Activated CD4-positive, alpha-beta memory T cell treated with anti-CD3 and anti-CD28 coated beads for 36 hours (primary cell): ENCODE results near the gene PAPPA2. TPM values are rescaled to one million over a fixed set of nuclear protein-coding genes. Genes with fewer than 3 reads are reported as not detected.
"Not testable (repeated sequence)": the region's sequence is repeated elsewhere in the genome, so short reads cannot be mapped to it uniquely, and the experiment has no call there.

ENCODE experiments used
- CTCF ChIA-PET: fragments of 350-600 bp; sonication (Branson Sonifier 250); formaldehyde crosslinking; loops from one replicate; lab custom pipeline; 2021; ENCODE audit warnings: antibody characterized with exemption, inconsistent platforms; lab: Charles Lee
- POLR2A ChIA-PET: fragments of 350-600 bp; sonication (Branson Sonifier 250); formaldehyde crosslinking; loops from one replicate; lab custom pipeline; 2021; ENCODE audit warnings: antibody characterized with exemption; lab: Charles Lee
- DNase-seq: peaks from one replicate; pipeline ENCODE4 v3.0.0-alpha.2; 2020
- H3K27ac Mint-ChIP-seq: one replicate; pipeline ENCODE4 v1.8.0; 2021; ENCODE audit warnings: mixed read lengths
- H3K27me3 Mint-ChIP-seq: one replicate; pipeline ENCODE4 v1.8.0; 2021; ENCODE audit warnings: mixed read lengths
- H3K36me3 Mint-ChIP-seq: one replicate; pipeline ENCODE4 v1.8.0; 2021; ENCODE audit warnings: mixed read lengths
- H3K4me1 Mint-ChIP-seq: one replicate; pipeline ENCODE4 v1.8.0; 2021; ENCODE audit warnings: low read depth, mixed read lengths
- H3K4me3 Mint-ChIP-seq: one replicate; pipeline ENCODE4 v1.8.0; 2021; ENCODE audit warnings: mild to moderate bottlenecking, mixed read lengths
- H3K9me3 Mint-ChIP-seq: one replicate; pipeline ENCODE4 v1.8.0; 2021; ENCODE audit warnings: mixed read lengths
- intact Hi-C: fragments of 100-400 bp; cut with micrococcal nuclease; formaldehyde crosslinking; loops from one replicate; pipeline ENCODE4 v1.15.1; 2023
- total RNA-seq, 2 experiments: library from RNA; stranded (reverse); gene quantifications; one replicate each; pipeline ENCODE4 v1.2.3, GENCODE V29; 2021

PAPPA2 gene, protein sequence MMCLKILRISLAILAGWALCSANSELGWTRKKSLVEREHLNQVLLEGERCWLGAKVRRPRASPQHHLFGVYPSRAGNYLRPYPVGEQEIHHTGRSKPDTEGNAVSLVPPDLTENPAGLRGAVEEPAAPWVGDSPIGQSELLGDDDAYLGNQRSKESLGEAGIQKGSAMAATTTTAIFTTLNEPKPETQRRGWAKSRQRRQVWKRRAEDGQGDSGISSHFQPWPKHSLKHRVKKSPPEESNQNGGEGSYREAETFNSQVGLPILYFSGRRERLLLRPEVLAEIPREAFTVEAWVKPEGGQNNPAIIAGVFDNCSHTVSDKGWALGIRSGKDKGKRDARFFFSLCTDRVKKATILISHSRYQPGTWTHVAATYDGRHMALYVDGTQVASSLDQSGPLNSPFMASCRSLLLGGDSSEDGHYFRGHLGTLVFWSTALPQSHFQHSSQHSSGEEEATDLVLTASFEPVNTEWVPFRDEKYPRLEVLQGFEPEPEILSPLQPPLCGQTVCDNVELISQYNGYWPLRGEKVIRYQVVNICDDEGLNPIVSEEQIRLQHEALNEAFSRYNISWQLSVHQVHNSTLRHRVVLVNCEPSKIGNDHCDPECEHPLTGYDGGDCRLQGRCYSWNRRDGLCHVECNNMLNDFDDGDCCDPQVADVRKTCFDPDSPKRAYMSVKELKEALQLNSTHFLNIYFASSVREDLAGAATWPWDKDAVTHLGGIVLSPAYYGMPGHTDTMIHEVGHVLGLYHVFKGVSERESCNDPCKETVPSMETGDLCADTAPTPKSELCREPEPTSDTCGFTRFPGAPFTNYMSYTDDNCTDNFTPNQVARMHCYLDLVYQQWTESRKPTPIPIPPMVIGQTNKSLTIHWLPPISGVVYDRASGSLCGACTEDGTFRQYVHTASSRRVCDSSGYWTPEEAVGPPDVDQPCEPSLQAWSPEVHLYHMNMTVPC (N-terminal part only)
- total RNA-seq: under 1 TPM; 0.44 to 0.64 TPM

DNA sequence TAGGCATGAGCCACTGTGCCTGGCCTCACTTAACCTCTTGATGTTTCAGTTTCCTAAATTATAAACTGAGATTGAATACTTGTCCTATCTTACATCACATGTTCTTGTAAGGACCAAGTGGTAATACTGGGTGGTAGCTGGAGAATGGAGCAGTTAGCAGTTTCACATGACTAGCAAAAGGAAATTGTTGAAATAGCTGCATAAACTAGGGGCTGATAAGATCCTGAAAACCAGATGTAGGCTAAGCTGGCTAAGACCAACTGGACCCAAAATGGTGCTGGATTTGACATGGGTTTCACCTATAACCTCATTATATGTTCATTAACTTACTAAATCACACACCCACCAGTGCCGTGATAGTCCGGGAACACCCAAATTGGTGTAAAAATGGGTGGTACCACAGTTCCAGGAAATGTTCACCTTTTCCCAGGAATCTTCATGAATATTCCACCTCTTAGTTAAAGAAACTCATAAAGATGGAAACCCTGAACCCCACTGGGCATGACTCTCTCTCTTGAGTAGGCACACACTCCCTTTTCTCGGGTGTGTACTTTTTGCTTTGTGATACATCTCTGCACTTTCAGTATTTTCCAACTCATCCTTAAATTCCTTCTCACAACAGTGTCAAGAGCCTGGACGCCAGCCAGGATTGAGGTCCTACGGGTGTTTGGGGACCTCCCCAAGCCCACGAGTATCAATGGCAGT is at the start of gene PAPPA2:
TSS of gene PAPPA2 (plus strand) at position 502 of the 705 bp plus-strand sequence. CDS start 93,148 bp downstream, outside the sequence.
- ChIA-PET POLR2A (no interaction called here), CTCF (no interaction called here)
- Mint-ChIP-seq H3K27me3 (no peaks in the 10 kb centered on the region), H3K4me1 (no peaks in the 10 kb centered on the region), H3K36me3 (no peaks in the 10 kb centered on the region), H3K4me3 (no peak within 1 kb of the TSS), H3K27ac (no peak within 1 kb of the TSS), H3K9me3 (no peaks in the 10 kb centered on the region)
- intact Hi-C loops: no loop called here
- DNase-seq: no peak

DNA sequence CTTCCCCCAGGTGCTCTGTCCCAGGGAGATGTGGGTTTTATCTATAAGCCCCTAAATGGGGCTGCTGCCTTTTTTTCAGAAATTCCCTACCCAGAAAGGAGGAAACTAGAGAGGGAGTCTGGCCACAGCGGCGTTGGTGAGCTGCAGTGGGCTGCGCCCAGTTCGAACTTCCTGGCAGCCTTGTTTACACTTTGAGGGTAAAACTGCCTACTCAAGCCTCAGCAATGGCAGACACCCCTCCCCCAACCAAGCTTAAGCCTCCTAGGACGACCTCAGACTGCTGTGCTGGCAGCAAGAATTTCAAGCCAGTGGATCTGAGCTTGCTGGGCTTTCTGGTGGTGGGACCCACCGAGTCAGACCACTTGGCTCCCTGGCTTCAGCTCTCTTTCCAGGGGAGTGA is 46.2 kb upstream of the PAPPA2 start:
- intact Hi-C loops: no loop called here
- Mint-ChIP-seq H3K4me1 (no peaks in the 10 kb centered on the region), H3K4me3 (no peak overlapping the region), H3K27ac (no peak overlapping the region), H3K27me3 (peaks cover 2% of the 10 kb centered on the region), H3K9me3 (no peaks in the 10 kb centered on the region), H3K36me3 (no peaks in the 10 kb centered on the region)
- no peak for DNase-seq
- ChIA-PET CTCF (no interaction called here), POLR2A (no interaction called here)

DNA sequence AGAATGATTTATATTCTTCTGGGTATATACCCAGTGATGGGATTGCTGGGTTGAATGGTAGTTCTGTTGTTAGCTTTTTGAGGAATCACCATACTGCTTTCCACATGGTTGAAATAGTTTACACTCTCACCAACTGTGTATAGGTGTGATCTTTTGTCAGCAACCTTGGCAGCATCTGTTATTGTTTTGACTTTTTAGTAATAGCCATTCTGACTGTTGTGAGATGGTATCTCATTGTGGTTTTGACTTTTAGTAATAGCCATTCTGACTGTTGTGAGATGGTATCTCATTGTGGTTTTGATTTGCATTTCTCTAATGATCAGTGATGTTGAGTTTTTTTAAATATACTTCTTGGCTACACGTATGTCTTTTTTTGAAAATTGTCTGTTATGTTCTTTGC is 43.4 kb upstream of the PAPPA2 start:
- H3K4me1 Mint-ChIP-seq, CTCF ChIA-PET, DNase-seq, H3K27me3 Mint-ChIP-seq, H3K27ac Mint-ChIP-seq, POLR2A ChIA-PET, intact Hi-C loops, H3K4me3 Mint-ChIP-seq, H3K36me3 Mint-ChIP-seq: not testable (repeated sequence)
- H3K9me3 Mint-ChIP-seq: peaks cover 14% of the 10 kb centered on the region

DNA sequence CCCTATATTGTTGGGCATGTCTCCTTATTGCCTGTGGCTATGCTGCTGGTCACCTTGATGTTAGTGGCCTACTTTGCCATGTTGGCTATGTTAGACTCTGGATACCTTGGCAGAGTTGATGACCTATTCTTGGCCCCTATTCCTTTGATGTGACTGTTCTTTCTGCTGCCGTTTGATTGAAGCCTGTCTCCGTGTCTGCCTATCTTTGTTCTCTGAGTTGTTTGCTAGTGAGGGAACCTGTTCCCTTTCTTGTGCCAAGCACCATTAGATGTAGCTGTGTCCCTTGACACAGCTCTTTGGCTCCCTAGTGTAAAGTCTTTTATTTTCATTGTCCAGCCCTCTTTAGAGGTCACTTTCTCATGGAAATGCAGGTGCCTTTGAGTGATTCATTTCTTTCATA is 28.7 kb upstream of the PAPPA2 start:
- Mint-ChIP-seq H3K36me3 (no peaks in the 10 kb centered on the region), H3K27me3 (peaks cover 1% of the 10 kb centered on the region), H3K27ac (no peak overlapping the region), H3K4me1 (no peaks in the 10 kb centered on the region), H3K9me3 (no peaks in the 10 kb centered on the region), H3K4me3 (no peak overlapping the region)
- ChIA-PET CTCF (no interaction called here), POLR2A (no interaction called here)
- intact Hi-C loops: no loop called here
- DNase-seq: no peak

DNA sequence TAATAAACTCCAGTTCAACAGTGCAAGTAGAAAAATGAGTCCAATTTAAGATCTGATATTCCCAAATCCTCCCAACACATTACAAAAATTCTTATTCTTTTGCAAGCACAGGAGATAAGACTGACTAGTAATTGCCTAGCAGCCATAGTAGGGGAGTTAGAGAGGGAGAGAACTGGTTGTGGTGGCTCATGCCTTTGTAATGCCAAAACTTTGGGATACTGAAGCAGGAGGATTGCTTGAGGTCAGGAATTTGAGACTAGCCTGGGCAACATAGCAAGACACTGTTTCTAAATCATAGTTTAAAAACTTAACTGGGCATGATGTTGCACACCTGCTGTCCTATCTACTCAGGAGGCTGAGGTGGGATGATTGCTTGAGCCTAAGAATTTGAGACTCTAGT is 26.7 kb upstream of the PAPPA2 start:
- ChIA-PET POLR2A (no interaction called here), CTCF (no interaction called here)
- intact Hi-C loops: no loop called here
- no peak for DNase-seq
- H3K36me3 Mint-ChIP-seq: no peaks in the 10 kb centered on the region
- H3K27me3 Mint-ChIP-seq: no peaks in the 10 kb centered on the region
- no peak overlapping the region for H3K27ac Mint-ChIP-seq
- no peak overlapping the region for H3K4me3 Mint-ChIP-seq
- H3K9me3 Mint-ChIP-seq: no peaks in the 10 kb centered on the region
- no peaks in the 10 kb centered on the region for H3K4me1 Mint-ChIP-seq

DNA sequence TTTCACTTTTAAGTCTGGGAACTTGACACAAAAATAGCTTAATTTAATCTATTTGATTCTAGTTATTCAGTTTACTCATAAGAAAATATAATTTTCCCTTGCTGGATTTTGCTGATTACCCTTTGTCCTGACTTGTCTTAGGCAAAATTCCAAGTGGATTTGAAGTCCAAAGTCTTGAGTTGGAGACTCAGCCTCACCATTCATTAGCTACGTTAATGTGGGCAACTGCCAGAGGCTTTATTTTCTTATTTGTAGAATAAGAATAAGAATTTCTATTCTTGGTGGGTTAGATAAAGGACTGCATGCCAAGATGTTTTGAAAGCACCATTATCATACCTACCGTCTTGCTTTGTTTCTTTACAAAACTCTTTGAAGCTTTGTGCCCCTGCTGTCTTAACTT is 22.8 kb upstream of the PAPPA2 start:
- peaks cover 2% of the 10 kb centered on the region for H3K27me3 Mint-ChIP-seq
- ChIA-PET CTCF (no interaction called here), POLR2A (no interaction called here)
- H3K9me3 Mint-ChIP-seq: no peaks in the 10 kb centered on the region
- no peak for DNase-seq
- no peaks in the 10 kb centered on the region for H3K36me3 Mint-ChIP-seq
- H3K27ac Mint-ChIP-seq: no peak overlapping the region
- H3K4me1 Mint-ChIP-seq: no peaks in the 10 kb centered on the region
- intact Hi-C loops: no loop called here
- no peak overlapping the region for H3K4me3 Mint-ChIP-seq

DNA sequence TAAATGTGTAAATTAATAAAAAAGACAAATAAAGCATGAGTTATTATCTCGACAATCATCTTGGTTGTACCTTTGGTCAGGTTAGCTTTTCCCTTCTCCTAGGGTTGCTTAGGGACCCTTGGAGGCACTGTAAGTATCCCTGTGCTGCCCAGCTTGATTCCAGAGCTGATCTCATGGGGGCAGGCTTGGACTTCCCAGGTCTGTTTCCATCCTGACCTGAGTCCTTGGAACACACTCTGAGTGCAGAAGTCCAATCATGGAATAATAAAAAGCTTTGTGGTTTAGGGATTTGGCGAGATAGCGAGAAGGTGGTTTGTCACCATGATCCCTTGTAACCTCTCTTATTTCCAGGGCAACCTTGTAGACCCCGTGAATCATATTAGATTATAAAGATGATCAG is 18.7 kb upstream of the PAPPA2 start:
- CTCF ChIA-PET: no interaction called here
- Mint-ChIP-seq H3K4me1 (no peaks in the 10 kb centered on the region), H3K27ac (no peak overlapping the region), H3K4me3 (no peak overlapping the region), H3K27me3 (peaks cover 2% of the 10 kb centered on the region), H3K36me3 (no peaks in the 10 kb centered on the region), H3K9me3 (no peaks in the 10 kb centered on the region)
- POLR2A ChIA-PET: no interaction called here
- intact Hi-C loops: no loop called here
- no peak for DNase-seq

DNA sequence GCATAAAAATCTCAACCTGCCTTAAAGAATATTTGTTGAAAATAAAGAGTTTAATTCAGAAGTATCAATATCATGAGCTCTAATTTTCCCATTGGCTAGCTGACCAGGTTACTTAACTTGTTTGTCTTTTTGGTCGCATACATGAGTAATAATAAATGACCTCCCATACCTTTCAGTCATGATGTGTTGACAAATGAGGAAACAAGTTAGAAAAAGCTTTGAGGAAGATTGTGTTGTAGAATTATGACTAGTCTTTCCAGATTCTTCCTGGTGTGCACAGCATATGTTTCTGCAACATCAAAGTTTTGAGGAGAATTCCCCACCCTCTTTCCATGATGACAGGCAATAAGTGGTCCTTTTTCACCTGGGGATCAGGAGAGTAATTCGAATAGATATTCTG is 17.6 kb upstream of the PAPPA2 start:
- CTCF ChIA-PET: no interaction called here
- H3K4me1 Mint-ChIP-seq: no peaks in the 10 kb centered on the region
- no peak overlapping the region for H3K4me3 Mint-ChIP-seq
- H3K36me3 Mint-ChIP-seq: no peaks in the 10 kb centered on the region
- DNase-seq: no peak
- H3K27ac Mint-ChIP-seq: no peak overlapping the region
- no peaks in the 10 kb centered on the region for H3K9me3 Mint-ChIP-seq
- intact Hi-C loops: no loop called here
- peaks cover 2% of the 10 kb centered on the region for H3K27me3 Mint-ChIP-seq
- POLR2A ChIA-PET: no interaction called here

DNA sequence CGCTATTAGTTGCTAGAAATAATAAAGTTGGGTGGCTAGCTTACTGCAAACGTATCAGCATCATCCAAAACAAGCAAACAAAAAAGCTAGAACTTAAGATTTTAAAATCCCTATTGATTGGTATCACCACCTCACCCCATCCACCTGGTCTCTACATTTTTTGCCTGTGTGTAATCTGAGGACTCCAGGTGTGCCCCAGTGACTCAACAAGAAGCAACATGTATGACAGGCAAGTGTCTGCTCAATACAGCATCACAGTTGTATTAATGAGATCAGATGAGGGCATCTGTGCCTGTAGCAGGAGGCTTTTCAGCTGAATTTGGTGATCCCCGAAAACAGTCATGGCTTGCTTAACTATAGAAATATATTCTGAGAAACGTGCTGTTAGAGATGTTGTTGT is 14.6 kb upstream of the PAPPA2 start:
- CTCF ChIA-PET: no interaction called here

DNA sequence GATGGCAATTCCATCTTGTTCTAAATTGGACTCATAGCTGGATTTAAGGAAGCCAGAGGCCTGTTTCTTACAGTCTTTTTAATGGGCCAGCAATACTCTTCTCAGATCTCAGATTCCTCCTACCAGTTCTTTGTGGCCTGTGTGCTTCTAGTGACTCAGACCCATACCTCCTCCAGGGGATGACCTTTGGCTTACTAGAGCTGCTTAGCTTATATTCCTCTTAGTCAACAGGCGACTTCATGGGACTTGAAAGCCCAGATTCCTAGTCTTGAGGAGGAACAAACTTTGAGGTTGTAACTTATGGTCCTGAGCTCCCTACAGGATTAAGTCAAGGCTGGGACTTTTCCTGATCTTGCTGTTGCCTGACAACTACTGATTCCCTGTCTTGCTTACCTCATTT is 12.4 kb upstream of the PAPPA2 start:
- H3K36me3 Mint-ChIP-seq: no peaks in the 10 kb centered on the region
- peaks cover 3% of the 10 kb centered on the region for H3K9me3 Mint-ChIP-seq
- no peak overlapping the region for H3K27ac Mint-ChIP-seq
- CTCF ChIA-PET: no interaction called here
- no peaks in the 10 kb centered on the region for H3K27me3 Mint-ChIP-seq
- DNase-seq: no peak
- no peak overlapping the region for H3K4me3 Mint-ChIP-seq
- intact Hi-C loops: no loop called here
- POLR2A ChIA-PET: no interaction called here
- H3K4me1 Mint-ChIP-seq: no peaks in the 10 kb centered on the region

More for the DNA sequence above, 14.6 kb upstream of the PAPPA2 start:
- intact Hi-C loops: no loop called here
- no peaks in the 10 kb centered on the region for H3K36me3 Mint-ChIP-seq
- DNase-seq: no peak
- no peaks in the 10 kb centered on the region for H3K4me1 Mint-ChIP-seq
- POLR2A ChIA-PET: no interaction called here
- no peaks in the 10 kb centered on the region for H3K27me3 Mint-ChIP-seq
- peaks cover 3% of the 10 kb centered on the region for H3K9me3 Mint-ChIP-seq
- H3K27ac Mint-ChIP-seq: no peak overlapping the region
- no peak overlapping the region for H3K4me3 Mint-ChIP-seq

DNA sequence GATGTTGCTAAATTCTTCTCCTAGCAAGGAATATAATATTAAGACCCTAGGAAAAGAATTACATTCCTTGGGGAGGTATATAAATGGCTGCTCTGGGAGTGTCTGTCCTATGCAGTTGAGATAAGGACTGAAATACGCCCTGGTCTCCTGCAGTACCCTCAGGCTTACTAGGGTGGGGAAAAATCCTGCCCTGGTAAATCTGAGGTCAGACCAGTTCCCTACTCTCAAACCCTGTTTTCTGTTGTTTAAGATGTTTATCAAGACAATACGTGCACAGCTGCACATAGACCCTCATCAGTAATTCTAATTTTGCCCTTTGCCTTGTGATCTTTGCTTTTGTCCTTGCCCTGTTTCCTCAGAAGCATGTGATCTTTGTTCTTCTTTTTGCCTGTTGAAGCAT is 11.2 kb upstream of the PAPPA2 start:
- H3K4me3 Mint-ChIP-seq, H3K4me1 Mint-ChIP-seq, H3K27ac Mint-ChIP-seq, POLR2A ChIA-PET, intact Hi-C loops, CTCF ChIA-PET, H3K36me3 Mint-ChIP-seq, H3K9me3 Mint-ChIP-seq, DNase-seq, H3K27me3 Mint-ChIP-seq: not testable (repeated sequence)

DNA sequence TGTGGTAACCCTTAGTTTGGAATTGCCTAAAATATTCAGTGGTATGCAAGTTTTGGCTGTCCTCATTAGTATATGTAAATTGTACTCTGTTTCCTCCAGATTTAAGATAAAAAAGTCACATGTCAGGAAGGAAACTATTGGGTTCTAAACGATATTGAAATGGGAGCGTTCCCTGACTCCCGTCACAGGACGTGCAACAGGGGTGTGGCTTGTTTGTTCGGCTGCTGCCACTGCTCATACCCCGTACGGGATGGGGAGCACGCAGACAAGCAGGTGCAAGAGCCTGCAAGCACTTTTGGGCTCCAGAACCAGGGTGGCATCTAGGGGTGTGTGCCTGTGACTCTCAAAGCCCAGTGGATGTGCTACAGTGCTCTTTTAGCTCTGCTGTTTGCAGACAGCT is 6.2 kb upstream of the PAPPA2 start:
- POLR2A ChIA-PET: no interaction called here

More for the DNA sequence above, 6.2 kb upstream of the PAPPA2 start:
- intact Hi-C loops: no loop called here
- peaks cover 3% of the 10 kb centered on the region for H3K9me3 Mint-ChIP-seq
- no peak overlapping the region for H3K4me3 Mint-ChIP-seq
- no peak for DNase-seq
- H3K27ac Mint-ChIP-seq: no peak overlapping the region
- CTCF ChIA-PET: no interaction called here
- H3K27me3 Mint-ChIP-seq: no peaks in the 10 kb centered on the region
- no peaks in the 10 kb centered on the region for H3K4me1 Mint-ChIP-seq
- no peaks in the 10 kb centered on the region for H3K36me3 Mint-ChIP-seq
